Panc1 (cell line): ENCODE data around the gene CORIN. TPM values are rescaled to one million over a fixed set of nuclear protein-coding genes. Genes with fewer than 3 reads are reported as not detected.

ENCODE experiments used
- ATAC-seq: fragments of 200-7000 bp; cut with Tn5 transposase; 2 replicates; pipeline ENCODE4 v1.9.1; 2020; ENCODE audit warnings: mild to moderate bottlenecking, moderate library complexity
- BruUV-seq: library from RNA; stranded (reverse); fragments of 400-500 nt; replicated peaks from 2 replicates; lab custom pipeline; 2021; lab: Mats Ljungman, UMichigan
- CTCF ChIA-PET: fragments of 300-600 bp; sonication (Branson Sonifier 250); formaldehyde crosslinking; loops from one replicate; lab custom pipeline; 2022; ENCODE audit warnings: antibody characterized with exemption; lab: Charles Lee
- POLR2A ChIA-PET: fragments of 300-600 bp; sonication (Branson Sonifier 250); formaldehyde crosslinking; loops from one replicate; lab custom pipeline; 2022; ENCODE audit warnings: antibody characterized with exemption; lab: Charles Lee
- DNase-seq: peaks from one replicate; pipeline ENCODE4 v3.0.0-alpha.2; 2010; ENCODE audit warnings: low read depth, low spot score
- H3K27ac ChIP-seq: 2 replicates; pipeline ENCODE4 v1.5.1; 2011; ENCODE audit warnings: mild to moderate bottlenecking, low read length, inconsistent platforms
- H3K27me3 ChIP-seq: fragments of 200-500 bp; sonication (Bioruptor generic); 2 replicates; pipeline ENCODE4 v1.6.0; 2014; ENCODE audit warnings: low read length, inconsistent platforms; ENCODE audit not compliant: control insufficient read depth, insufficient read depth
- H3K36me3 ChIP-seq: fragments of 200-500 bp; sonication (Bioruptor generic); 2 replicates; pipeline ENCODE4 v1.5.1; 2014; ENCODE audit warnings: inconsistent platforms, mild to moderate bottlenecking, low read length, moderate library complexity; ENCODE audit not compliant: control insufficient read depth, insufficient read depth
- H3K4me1 ChIP-seq: 2 replicates; pipeline ENCODE4 v1.5.1; 2011; ENCODE audit warnings: inconsistent platforms, mild to moderate bottlenecking, low read length, moderate library complexity; ENCODE audit not compliant: control insufficient read depth, insufficient read depth
- H3K4me3 ChIP-seq, 2 experiments: 2 replicates each; pipeline ENCODE4 v1.5.1; 2011 to 2012; ENCODE audit warnings: low read depth in 2 of 2, low read length in 2 of 2, mild to moderate bottlenecking in 2 of 2, inconsistent platforms in 1 of 2, moderate library complexity in 1 of 2
- H3K9me3 ChIP-seq: fragments of 200-500 bp; sonication (Bioruptor generic); 2 replicates; pipeline ENCODE4 v1.5.1; 2014; ENCODE audit warnings: low read depth, mild to moderate bottlenecking, inconsistent platforms, low read length, moderate library complexity; ENCODE audit not compliant: control insufficient read depth, insufficient read depth
- POLR2AphosphoS5 ChIP-seq: IDR thresholded peaks from 2 replicates; pipeline ENCODE4 v1.6.1; 2012; ENCODE audit warnings: mild to moderate bottlenecking, low read depth, low read length, moderate library complexity
- SIN3A ChIP-seq: IDR thresholded peaks from 2 replicates; pipeline ENCODE4 v1.6.1; 2012; ENCODE audit warnings: low read depth, mild to moderate bottlenecking, low read length, moderate library complexity, borderline replicate concordance; ENCODE audit not compliant: insufficient read depth
- TCF7L2 ChIP-seq: IDR thresholded peaks from 2 replicates; pipeline ENCODE4 v1.6.1; 2011; ENCODE audit warnings: mild to moderate bottlenecking, low read depth, low read length, inconsistent platforms
- in situ Hi-C: cut with HindIII; loops from 2 replicates; pipeline ENCODE4 v1.10.0; 2016; ENCODE audit warnings: low sequenced_read_pairs, low pct_unique_long_range_greater_than_20kb
- intact Hi-C: fragments of 100-400 bp; cut with micrococcal nuclease; formaldehyde crosslinking; loops from one replicate; pipeline ENCODE4 v1.10.0; 2022; ENCODE audit not compliant: unreplicated experiment
- total RNA-seq: library from RNA; stranded (reverse); gene quantifications from one replicate; pipeline ENCODE4 v1.2.1, GENCODE V29; 2021; ENCODE audit not compliant: unreplicated experiment
- TF ChIP-seq, protein P1 (sequence below), 2 experiments: IDR thresholded peaks; 2 replicates each; pipeline ENCODE4 v1.6.1; 2011 to 2012; ENCODE audit warnings: low read depth in 2 of 2, control low read depth in 1 of 2, low read length in 1 of 2, mild to moderate bottlenecking in 1 of 2, moderate library complexity in 1 of 2; ENCODE audit not compliant: insufficient read depth in 1 of 2
- TF ChIP-seq, protein P2 (sequence below): fragments of 450-650 bp; IDR thresholded peaks from 2 replicates; pipeline ENCODE4 v1.5.1; 2017; ENCODE audit warnings: mild to moderate bottlenecking

The CORIN gene
- total RNA-seq, 1 experiment from 2014 or later, result not detected

DNA sequence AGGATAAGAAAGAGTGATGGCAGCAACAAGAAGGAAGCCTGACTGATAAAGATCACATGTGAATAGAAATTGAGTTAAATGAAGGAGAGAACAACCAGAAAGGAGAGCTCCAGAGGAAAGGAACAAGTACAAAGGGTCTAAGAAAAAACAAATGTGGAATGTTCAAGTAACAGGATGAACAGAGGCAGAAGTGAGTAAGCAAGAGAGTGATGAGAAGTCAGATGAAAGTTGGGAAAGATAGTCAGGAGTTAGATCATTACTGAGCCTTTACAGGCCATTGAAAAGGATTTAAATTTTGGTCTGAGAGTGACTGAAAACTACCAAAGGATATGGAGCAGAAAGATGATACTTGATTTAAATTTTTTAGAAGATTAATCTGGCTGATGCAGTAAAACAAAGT, 38.4 kb upstream of the CORIN start:
- CTCF ChIA-PET, result no interaction called here
- ATAC-seq (no peak), DNase-seq (no peak)
- BruUV-seq, result no TSS peak
- TF ChIP-seq POLR2AphosphoS5, result no peak
- TF ChIP-seq, protein P1, sequence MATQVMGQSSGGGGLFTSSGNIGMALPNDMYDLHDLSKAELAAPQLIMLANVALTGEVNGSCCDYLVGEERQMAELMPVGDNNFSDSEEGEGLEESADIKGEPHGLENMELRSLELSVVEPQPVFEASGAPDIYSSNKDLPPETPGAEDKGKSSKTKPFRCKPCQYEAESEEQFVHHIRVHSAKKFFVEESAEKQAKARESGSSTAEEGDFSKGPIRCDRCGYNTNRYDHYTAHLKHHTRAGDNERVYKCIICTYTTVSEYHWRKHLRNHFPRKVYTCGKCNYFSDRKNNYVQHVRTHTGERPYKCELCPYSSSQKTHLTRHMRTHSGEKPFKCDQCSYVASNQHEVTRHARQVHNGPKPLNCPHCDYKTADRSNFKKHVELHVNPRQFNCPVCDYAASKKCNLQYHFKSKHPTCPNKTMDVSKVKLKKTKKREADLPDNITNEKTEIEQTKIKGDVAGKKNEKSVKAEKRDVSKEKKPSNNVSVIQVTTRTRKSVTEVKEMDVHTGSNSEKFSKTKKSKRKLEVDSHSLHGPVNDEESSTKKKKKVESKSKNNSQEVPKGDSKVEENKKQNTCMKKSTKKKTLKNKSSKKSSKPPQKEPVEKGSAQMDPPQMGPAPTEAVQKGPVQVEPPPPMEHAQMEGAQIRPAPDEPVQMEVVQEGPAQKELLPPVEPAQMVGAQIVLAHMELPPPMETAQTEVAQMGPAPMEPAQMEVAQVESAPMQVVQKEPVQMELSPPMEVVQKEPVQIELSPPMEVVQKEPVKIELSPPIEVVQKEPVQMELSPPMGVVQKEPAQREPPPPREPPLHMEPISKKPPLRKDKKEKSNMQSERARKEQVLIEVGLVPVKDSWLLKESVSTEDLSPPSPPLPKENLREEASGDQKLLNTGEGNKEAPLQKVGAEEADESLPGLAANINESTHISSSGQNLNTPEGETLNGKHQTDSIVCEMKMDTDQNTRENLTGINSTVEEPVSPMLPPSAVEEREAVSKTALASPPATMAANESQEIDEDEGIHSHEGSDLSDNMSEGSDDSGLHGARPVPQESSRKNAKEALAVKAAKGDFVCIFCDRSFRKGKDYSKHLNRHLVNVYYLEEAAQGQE (IDR thresholded peaks at IDR 0.05; ENCODE audit: insufficient read depth in 1 of 2, low read depth in 2 of 2, low read length in 1 of 2), result no peak
- in situ Hi-C loops (no loop called here), intact Hi-C loops (no loop called here)
- no peaks in the 10 kb centered on the region for H3K9me3 ChIP-seq
- POLR2A ChIA-PET, result no interaction called here
- peaks cover 18% of the 10 kb centered on the region; the same call in 1 of the 2 replicates for H3K36me3 ChIP-seq
- H3K4me3 ChIP-seq, result no peak overlapping the region
- no peaks in the 10 kb centered on the region for H3K27me3 ChIP-seq
- no peak overlapping the region for H3K27ac ChIP-seq
- H3K4me1 ChIP-seq, result no peaks in the 10 kb centered on the region

DNA sequence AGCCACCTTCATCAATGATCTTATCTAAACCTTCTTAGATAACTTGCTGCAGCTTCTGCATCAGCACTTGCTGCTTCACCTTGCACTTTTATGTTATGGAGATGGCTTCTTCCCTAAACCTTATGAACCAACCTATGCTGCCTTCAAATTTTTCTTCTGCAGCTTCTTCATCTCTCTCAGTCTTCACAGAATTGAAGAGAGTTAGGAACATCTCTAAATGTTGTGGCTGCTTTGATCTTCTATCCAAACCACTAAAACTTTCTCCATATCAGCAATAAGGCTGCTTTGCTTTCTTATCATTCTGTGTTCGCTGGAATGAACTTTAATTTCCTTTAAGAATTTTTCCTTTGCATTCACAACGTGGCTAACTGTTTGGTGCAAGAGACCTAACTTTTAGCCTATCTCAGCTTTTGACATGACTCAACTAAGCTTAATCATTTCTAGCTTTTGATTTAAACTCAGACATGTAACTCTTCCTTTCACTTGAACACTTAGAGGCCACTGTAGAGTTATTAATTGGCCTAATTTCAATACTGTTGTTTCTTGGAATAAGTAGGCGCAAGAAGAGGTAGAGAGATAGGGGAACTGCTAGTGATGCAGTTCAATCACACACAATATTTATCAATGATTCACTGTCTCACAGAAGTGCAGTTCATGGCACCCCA, 36.1 kb upstream of the CORIN start:
- Histone ChIP-seq H3K27ac (no peak overlapping the region), H3K27me3 (no peaks in the 10 kb centered on the region), H3K4me3 (no peak overlapping the region), H3K9me3 (no peaks in the 10 kb centered on the region), H3K4me1 (no peaks in the 10 kb centered on the region), H3K36me3 (peaks cover 18% of the 10 kb centered on the region; the same call in 1 of the 2 replicates)
- in situ Hi-C loops (no loop called here), intact Hi-C loops (no loop called here)
- no peak for DNase-seq
- no peak for ATAC-seq
- CTCF ChIA-PET, result no interaction called here
- no TSS peak for BruUV-seq
- POLR2A ChIA-PET, result no interaction called here
- TF ChIP-seq, protein P1 (IDR thresholded peaks at IDR 0.05; ENCODE audit: insufficient read depth in 1 of 2, low read depth in 2 of 2, low read length in 1 of 2), result no peak
- no peak for TF ChIP-seq TCF7L2
- TF ChIP-seq SIN3A, result no peak
- TF ChIP-seq, protein P2, sequence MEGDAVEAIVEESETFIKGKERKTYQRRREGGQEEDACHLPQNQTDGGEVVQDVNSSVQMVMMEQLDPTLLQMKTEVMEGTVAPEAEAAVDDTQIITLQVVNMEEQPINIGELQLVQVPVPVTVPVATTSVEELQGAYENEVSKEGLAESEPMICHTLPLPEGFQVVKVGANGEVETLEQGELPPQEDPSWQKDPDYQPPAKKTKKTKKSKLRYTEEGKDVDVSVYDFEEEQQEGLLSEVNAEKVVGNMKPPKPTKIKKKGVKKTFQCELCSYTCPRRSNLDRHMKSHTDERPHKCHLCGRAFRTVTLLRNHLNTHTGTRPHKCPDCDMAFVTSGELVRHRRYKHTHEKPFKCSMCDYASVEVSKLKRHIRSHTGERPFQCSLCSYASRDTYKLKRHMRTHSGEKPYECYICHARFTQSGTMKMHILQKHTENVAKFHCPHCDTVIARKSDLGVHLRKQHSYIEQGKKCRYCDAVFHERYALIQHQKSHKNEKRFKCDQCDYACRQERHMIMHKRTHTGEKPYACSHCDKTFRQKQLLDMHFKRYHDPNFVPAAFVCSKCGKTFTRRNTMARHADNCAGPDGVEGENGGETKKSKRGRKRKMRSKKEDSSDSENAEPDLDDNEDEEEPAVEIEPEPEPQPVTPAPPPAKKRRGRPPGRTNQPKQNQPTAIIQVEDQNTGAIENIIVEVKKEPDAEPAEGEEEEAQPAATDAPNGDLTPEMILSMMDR, result no peak
- no peak for TF ChIP-seq POLR2AphosphoS5
